NT2/D1 (cell line): Measurements from ENCODE around the gene MAS1L.
"Not testable (repeated sequence)": the region's sequence is repeated elsewhere in the genome, so short reads cannot be mapped to it uniquely, and the experiment has no call there.

ENCODE experiments used
- DNase-seq: peaks from one replicate; pipeline ENCODE4 v3.0.0-alpha.2; 2011; ENCODE audit warnings: low read depth, low spot score
- H3K27me3 ChIP-seq: 2 replicates; pipeline ENCODE4 v1.6.0; 2011; ENCODE audit warnings: mild to moderate bottlenecking; ENCODE audit not compliant: insufficient read length, insufficient read depth
- H3K36me3 ChIP-seq: 2 replicates; pipeline ENCODE4 v1.6.1; 2011; ENCODE audit warnings: mild to moderate bottlenecking, low read length, mixed read lengths; ENCODE audit not compliant: insufficient read depth, insufficient read length
- H3K4me1 ChIP-seq: 2 replicates; pipeline ENCODE4 v1.5.1; 2011; ENCODE audit not compliant: insufficient read depth, insufficient read length
- H3K4me3 ChIP-seq: 2 replicates; pipeline ENCODE4 v1.5.1; 2011; ENCODE audit warnings: low read depth; ENCODE audit not compliant: insufficient read length
- H3K9ac ChIP-seq: 2 replicates; pipeline ENCODE4 v1.6.0; 2011; ENCODE audit warnings: low read depth; ENCODE audit not compliant: insufficient read length
- H3K9me3 ChIP-seq: 2 replicates; pipeline ENCODE4 v1.5.1; 2011; ENCODE audit warnings: mild to moderate bottlenecking, low read length; ENCODE audit not compliant: insufficient read depth
- SUZ12 ChIP-seq: IDR thresholded peaks from 2 replicates; pipeline ENCODE4 v1.6.1; 2011; ENCODE audit not compliant: insufficient read length, insufficient read depth; ENCODE audit errors: extremely low read depth
- YY1 ChIP-seq: IDR thresholded peaks from 2 replicates; pipeline ENCODE4 v1.6.1; 2011; ENCODE audit not compliant: insufficient read length, insufficient read depth
- ZNF274 ChIP-seq: IDR thresholded peaks from 2 replicates; pipeline ENCODE4 v1.6.1; 2011; ENCODE audit warnings: mild to moderate bottlenecking, low read depth, low read length

The MAS1L gene

DNA sequence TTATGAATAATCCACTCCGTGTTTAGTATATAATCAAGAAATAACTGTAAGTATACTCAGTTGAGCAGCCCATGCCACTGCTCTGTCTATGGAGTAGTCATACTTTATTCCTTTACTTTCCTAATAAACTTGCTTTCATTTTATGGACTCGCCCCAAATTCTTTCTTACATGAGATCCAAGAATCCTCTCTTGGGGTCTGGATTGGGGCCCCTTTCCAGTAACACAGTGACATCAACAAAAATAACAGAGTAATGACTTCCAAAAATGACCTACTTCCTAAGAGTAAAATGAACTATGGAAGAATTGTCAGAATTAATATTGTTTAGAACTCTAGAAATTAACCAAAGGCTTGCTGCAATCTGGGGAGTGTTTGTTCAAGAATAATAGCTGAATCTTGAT is 22.0 kb downstream of the MAS1L start:
- no peak for DNase-seq
- Histone ChIP-seq H3K4me1 (no peaks in the 10 kb centered on the region), H3K4me3 (no peak overlapping the region), H3K9ac (no peak overlapping the region), H3K9me3 (no peaks in the 10 kb centered on the region), H3K36me3 (no peaks in the 10 kb centered on the region), H3K27me3 (no peaks in the 10 kb centered on the region)
- no peak for TF ChIP-seq SUZ12

DNA sequence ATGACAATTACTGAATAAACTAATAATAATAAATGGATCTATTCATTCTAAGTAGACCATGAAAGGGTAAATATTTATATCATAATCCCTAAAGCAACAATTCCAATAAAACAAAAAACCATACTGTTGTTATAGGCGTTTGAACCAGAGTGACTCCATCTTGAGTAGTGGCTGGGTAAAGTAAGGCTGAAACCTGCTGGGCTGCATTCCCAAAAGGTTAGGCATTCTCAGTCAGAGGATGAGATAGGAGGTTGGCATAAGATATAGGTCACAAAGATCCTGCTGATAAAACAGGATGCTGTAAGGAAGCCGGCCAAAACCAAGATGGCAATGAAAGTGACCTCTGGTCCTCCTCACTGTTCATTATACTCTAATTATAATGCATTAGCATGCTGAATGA is 22.5 kb downstream of the MAS1L start:
- Histone ChIP-seq H3K4me1 (no peaks in the 10 kb centered on the region), H3K27me3 (no peaks in the 10 kb centered on the region), H3K9me3 (no peaks in the 10 kb centered on the region), H3K9ac (no peak overlapping the region), H3K4me3 (no peak overlapping the region), H3K36me3 (no peaks in the 10 kb centered on the region)
- DNase-seq: no peak
- TF ChIP-seq SUZ12: no peak
- no peak for TF ChIP-seq YY1

DNA sequence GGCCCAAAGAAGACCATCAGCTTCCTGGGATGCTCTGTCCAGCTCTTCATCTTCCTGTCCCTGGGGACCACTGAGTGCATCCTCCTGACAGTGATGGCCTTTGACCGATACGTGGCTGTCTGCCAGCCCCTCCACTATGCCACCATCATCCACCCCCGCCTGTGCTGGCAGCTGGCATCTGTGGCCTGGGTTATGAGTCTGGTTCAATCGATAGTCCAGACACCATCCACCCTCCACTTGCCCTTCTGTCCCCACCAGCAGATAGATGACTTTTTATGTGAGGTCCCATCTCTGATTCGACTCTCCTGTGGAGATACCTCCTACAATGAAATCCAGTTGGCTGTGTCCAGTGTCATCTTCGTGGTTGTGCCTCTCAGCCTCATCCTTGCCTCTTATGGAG is 25.7 kb downstream of the MAS1L start:
- H3K27me3 ChIP-seq: no peaks in the 10 kb centered on the region
- no peak for TF ChIP-seq YY1
- no peak for TF ChIP-seq SUZ12
- TF ChIP-seq ZNF274: no peak
- no peaks in the 10 kb centered on the region for H3K4me1 ChIP-seq
- no peak for DNase-seq
- no peaks in the 10 kb centered on the region for H3K9me3 ChIP-seq
- H3K4me3 ChIP-seq: no peak overlapping the region
- H3K9ac ChIP-seq: no peak overlapping the region
- no peaks in the 10 kb centered on the region for H3K36me3 ChIP-seq

DNA sequence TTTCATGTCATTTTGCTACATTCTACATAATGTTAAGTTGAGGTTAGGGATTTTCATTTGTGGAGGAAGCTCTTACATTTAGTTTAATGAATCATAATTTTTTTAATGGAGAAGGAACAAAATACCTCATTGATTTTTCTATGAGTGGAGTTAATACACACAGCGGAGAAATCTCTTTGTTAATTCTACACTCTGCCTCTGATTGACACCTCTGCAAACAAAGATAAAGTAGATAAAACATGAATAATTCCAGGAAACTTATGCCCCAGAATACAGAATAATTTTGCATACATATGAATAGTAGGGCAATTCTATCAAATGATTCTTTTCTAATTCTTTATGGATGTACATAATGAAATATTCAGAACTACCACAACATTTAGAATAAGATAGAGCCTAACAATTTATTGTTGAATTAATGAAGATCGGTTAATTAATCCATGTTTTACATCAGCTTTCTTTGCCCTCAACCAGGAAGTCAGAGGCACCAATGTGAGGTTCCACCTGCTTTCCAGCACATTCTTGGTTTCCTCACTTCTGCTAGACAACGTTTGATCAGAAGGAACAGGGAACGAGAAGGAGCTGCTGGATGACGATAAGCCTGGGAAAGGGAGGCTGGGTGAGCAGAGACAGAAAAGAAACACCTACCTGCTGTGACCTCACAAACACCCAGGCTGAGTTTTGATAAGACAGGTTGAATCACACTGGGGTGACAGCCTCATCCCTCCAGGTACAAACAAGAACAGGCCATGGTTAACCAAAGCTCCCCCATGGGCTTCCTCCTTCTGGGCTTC is 26.5 kb downstream of the MAS1L start:
- H3K4me1 ChIP-seq: no peaks in the 10 kb centered on the region
- H3K9ac ChIP-seq: no peak overlapping the region
- H3K9me3 ChIP-seq: no peaks in the 10 kb centered on the region
- no peak for DNase-seq
- TF ChIP-seq SUZ12 (no peak), YY1 (no peak), ZNF274 (no peak)
- H3K4me3 ChIP-seq: no peak overlapping the region
- no peaks in the 10 kb centered on the region for H3K27me3 ChIP-seq
- no peaks in the 10 kb centered on the region for H3K36me3 ChIP-seq

GRCh38 chr6:29456971-29457370 is 30.8 kb downstream of the MAS1L start, which contains the start of the genes OR11A1 and OR2H1:
Gene OR11A1, minus strand, starts transcription at chr6:29457071. Its CDS starts 29,430 bp downstream, at chr6:29427641.
Gene OR2H1, plus strand, starts transcription at chr6:29457155. Its CDS starts 4,615 bp downstream, at chr6:29461770.
- DNase-seq: no peak
- Histone ChIP-seq H3K27me3 (no peaks in the 10 kb centered on the region), H3K9me3 (no peaks in the 10 kb centered on the region), H3K36me3 (no peaks in the 10 kb centered on the region), H3K4me1 (no peaks in the 10 kb centered on the region), H3K9ac (no peak within 1 kb of the TSS), H3K4me3 (no peak within 1 kb of the TSS)
- TF ChIP-seq YY1 (no peak), SUZ12 (no peak), ZNF274 (no peak)

- no peak for DNase-seq
These were observed 36.1 kb downstream of the MAS1L start for GRCh38 chr6:29451471-29452193.

DNA sequence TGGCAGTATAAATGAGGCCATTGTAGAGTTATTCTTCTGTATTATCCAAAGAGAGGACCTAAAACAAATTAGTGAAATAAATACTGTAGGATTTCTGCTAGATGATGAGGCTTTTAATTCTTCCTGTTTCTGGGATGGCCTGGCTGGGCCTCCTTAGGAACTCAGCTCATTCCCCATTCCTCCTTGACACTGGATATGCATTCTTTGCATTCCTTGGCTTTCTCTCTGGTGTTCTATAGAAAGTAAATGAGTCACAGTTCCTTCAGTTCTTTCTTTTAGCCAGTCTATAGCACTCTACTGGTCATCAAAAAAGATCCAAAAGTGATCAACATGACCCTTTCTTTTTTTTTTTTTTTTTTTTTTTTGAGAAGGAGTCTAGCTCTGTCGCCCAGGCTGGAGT is 40.1 kb downstream of the MAS1L start:
- H3K4me1 ChIP-seq: no peaks in the 10 kb centered on the region
- H3K4me3 ChIP-seq: no peak overlapping the region
- no peak for TF ChIP-seq YY1
- no peak for TF ChIP-seq SUZ12
- no peak for TF ChIP-seq ZNF274
- DNase-seq: peak; percentile 55
- peaks cover 10% of the 10 kb centered on the region; the same call in 1 of the 2 replicates for H3K9me3 ChIP-seq
- H3K36me3 ChIP-seq: no peaks in the 10 kb centered on the region
- H3K27me3 ChIP-seq: no peaks in the 10 kb centered on the region
- no peak overlapping the region for H3K9ac ChIP-seq

More at GRCh38 chr6:29451471-29452193, 36.1 kb downstream of the MAS1L start:
- no peak for TF ChIP-seq YY1
- no peak for TF ChIP-seq ZNF274
- no peak for TF ChIP-seq SUZ12
- no peak overlapping the region for H3K4me3 ChIP-seq
- no peaks in the 10 kb centered on the region for H3K9me3 ChIP-seq
- H3K9ac ChIP-seq: no peak overlapping the region
- no peaks in the 10 kb centered on the region for H3K4me1 ChIP-seq
- no peaks in the 10 kb centered on the region for H3K27me3 ChIP-seq
- no peaks in the 10 kb centered on the region for H3K36me3 ChIP-seq

DNA sequence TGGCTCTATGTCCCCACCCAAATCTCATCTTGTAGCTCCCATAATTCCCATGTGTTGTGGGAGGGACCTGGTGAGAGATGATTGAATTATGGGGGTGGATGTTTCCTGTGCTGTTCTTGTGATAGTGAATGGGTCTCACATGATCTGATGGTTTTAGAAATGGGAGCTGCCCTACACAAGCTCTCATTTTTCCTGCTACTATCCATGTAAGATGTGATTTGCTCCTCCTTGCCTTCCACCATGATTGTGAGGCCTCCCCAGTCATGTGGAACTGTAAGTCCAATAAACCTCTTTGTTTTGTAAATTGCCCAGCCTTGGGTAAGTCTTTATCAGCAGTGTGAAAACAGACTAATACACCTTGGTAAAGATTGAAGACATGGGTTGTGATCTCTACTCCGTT is 43.7 kb downstream of the MAS1L start:
- not testable (repeated sequence) for H3K9ac ChIP-seq, H3K36me3 ChIP-seq, H3K4me1 ChIP-seq, DNase-seq, H3K9me3 ChIP-seq, H3K4me3 ChIP-seq, H3K27me3 ChIP-seq
